Cerebellar cortex (tissue), 1 donor: Measurements from ENCODE around the gene SUCLA2.

Experiments used
- DNase-seq: peaks from one replicate; pipeline ENCODE4 v3.0.0-alpha.2; 2015; ENCODE audit warnings: low spot score

The SUCLA2 gene

GRCh38 chr13:48001114-48001881 lies at the start of gene SUCLA2:
TSS of gene SUCLA2 (minus strand) at chr13:48001273. CDS start at chr13:48001269, 4 bp downstream.
- DNase-seq = peak; percentile 89

GRCh38 chr13:48050550-48050949 lies 49.5 kb upstream of the SUCLA2 start:
- DNase-seq = no peak

- no peak for DNase-seq
Observed at GRCh38 chr13:48043789-48044503, 42.9 kb upstream of the SUCLA2 start.

GRCh38 chr13:48042894-48043293 lies 41.8 kb upstream of the SUCLA2 start:
- DNase-seq = no peak

GRCh38 chr13:48040896-48041295 lies 39.8 kb upstream of the SUCLA2 start:
- DNase-seq = no peak

GRCh38 chr13:48040049-48040448 lies 39.0 kb upstream of the SUCLA2 start:
- no peak for DNase-seq

- no peak for DNase-seq
Observed at GRCh38 chr13:48038761-48039160, 37.7 kb upstream of the SUCLA2 start.

GRCh38 chr13:48037346-48038173 lies 36.5 kb upstream of the SUCLA2 start, which contains the start of gene NUDT15:
TSS of gene NUDT15 (plus strand) at chr13:48037726. CDS start at chr13:48037747, 21 bp downstream.
- peak; percentile 96 for DNase-seq

GRCh38 chr13:48029859-48030258 lies 28.8 kb upstream of the SUCLA2 start:
- no peak for DNase-seq

- DNase-seq = no peak
Observed at GRCh38 chr13:48028066-48028465, 27.0 kb upstream of the SUCLA2 start.

GRCh38 chr13:48019796-48020195 lies 18.7 kb upstream of the SUCLA2 start:
- DNase-seq = no peak

GRCh38 chr13:48018637-48019036 lies 17.6 kb upstream of the SUCLA2 start:
- DNase-seq = no peak

- no peak for DNase-seq
Observed at GRCh38 chr13:48014359-48014758, 13.3 kb upstream of the SUCLA2 start.

GRCh38 chr13:48012668-48013067 lies 11.6 kb upstream of the SUCLA2 start:
- no peak for DNase-seq

GRCh38 chr13:48010698-48011097 lies 9.6 kb upstream of the SUCLA2 start:
- DNase-seq = no peak

GRCh38 chr13:48009284-48009683 lies 8.2 kb upstream of the SUCLA2 start:
- no peak for DNase-seq

GRCh38 chr13:48006396-48006795 lies 5.3 kb upstream of the SUCLA2 start:
- no peak for DNase-seq

- DNase-seq = no peak
Observed at GRCh38 chr13:48004201-48004600, 3.1 kb upstream of the SUCLA2 start.

GRCh38 chr13:48001999-48002398 lies 926 bp upstream of the SUCLA2 start:
- peak; percentile 14 for DNase-seq

GRCh38 chr13:48000559-48001113 lies 437 bp downstream of the SUCLA2 start:
- peak; percentile 19 for DNase-seq

- DNase-seq = no peak
Observed at GRCh38 chr13:47999973-48000372, 1.1 kb downstream of the SUCLA2 start.

GRCh38 chr13:47997384-47997783 lies 3.7 kb downstream of the SUCLA2 start:
- no peak for DNase-seq
